Measurements from ENCODE around the gene SLC4A8. TPM values are rescaled to one million over a fixed set of nuclear protein-coding genes. Genes with fewer than 3 reads are reported as not detected.
A peak's percentile ranks its signal among the peaks of the same experiment; 100 is the strongest.

The SLC4A8 gene
- total and polyA plus RNA-seq, 9 of the 15 experiments (the other 6 are each of a cell fraction or from before 2014, with no cell fraction given) = 0.04 to 1.5 (median 0.12) TPM; not detected in 2

DNA sequence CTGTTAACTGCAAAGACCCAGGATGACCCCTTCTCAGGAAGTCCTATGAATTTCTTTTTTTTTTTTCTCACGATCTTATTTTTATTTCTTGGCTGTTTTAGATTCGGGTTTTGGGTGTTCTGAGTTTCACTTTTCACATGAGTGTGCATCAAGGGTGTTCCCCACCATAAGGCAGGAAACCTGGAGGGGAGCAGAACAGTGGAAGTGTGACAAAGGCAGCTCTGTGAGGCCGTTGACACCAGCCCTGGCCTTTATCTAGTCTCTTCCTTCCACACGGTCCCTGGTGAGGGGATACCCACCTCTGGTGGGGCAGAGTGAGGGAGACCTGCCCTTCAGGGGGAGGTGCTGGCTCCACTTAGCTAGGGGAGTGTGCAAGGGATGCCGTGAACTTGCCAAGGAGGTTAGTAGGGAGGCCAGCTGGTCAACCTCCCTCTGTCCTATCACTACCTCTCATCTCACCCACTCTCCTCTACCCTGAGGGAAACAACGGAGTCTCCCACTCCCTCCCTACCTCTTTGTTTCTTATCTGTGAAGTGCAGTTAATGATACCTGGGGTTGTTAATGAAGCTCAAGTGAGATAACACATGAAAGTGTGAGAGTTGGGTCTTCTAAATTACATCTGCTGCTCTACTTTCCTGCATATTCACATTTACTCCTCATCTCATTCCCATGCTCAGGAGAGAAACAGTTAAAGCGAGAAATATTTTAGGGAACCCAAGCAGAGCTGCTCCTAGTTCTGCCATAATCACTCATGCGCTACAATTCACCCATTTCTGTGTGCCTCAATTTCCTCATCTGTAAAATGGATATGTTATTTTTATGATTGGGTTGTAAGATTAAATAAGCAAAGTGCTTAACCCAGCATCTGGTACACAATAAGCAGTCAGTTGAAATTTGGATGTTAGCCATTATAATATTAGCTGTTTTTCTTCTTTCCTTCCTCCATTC, 29.1 kb upstream of the SLC4A8 start (continued):
- TF ChIP-seq, protein P1, sequence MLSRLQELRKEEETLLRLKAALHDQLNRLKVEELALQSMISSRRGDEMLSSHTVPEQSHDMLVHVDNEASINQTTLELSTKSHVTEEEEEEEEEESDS (CRISPR knock-in tag; IDR thresholded peaks at IDR 0.05) = no peak
- TF ChIP-seq, protein P2, sequence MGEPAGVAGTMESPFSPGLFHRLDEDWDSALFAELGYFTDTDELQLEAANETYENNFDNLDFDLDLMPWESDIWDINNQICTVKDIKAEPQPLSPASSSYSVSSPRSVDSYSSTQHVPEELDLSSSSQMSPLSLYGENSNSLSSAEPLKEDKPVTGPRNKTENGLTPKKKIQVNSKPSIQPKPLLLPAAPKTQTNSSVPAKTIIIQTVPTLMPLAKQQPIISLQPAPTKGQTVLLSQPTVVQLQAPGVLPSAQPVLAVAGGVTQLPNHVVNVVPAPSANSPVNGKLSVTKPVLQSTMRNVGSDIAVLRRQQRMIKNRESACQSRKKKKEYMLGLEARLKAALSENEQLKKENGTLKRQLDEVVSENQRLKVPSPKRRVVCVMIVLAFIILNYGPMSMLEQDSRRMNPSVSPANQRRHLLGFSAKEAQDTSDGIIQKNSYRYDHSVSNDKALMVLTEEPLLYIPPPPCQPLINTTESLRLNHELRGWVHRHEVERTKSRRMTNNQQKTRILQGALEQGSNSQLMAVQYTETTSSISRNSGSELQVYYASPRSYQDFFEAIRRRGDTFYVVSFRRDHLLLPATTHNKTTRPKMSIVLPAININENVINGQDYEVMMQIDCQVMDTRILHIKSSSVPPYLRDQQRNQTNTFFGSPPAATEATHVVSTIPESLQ (CRISPR knock-in tag; IDR thresholded peaks at IDR 0.05) = no peak
- TF ChIP-seq SMARCE1 (IDR thresholded peaks at IDR 0.05) (peak; percentile 96), MYNN (IDR thresholded peaks at IDR 0.05) (peak; percentile 84; the same call in 1 of the 2 replicates), MYNN (CRISPR knock-in tag; IDR thresholded peaks at IDR 0.05) (no peak), NFIC (IDR thresholded peaks at IDR 0.05) (peak; percentile 69), MED1 (CRISPR knock-in tag; IDR thresholded peaks at IDR 0.05; ENCODE audit: borderline replicate concordance) (no peak), ZSCAN29 (IDR thresholded peaks at IDR 0.05) (no peak), KDM5B (IDR thresholded peaks at IDR 0.05; ENCODE audit: insufficient replicate concordance, low read depth, low read length) (no peak), SNRNP70 (optimal IDR thresholded peaks at IDR 0.05; ENCODE audit: low read depth, low read length) (no peak), ZNF644 (tag; IDR thresholded peaks at IDR 0.05; ENCODE audit: low read depth) (0 out of 2 replicates have a peak, but pooled peaks have one; percentile 79), ZNF175 (CRISPR knock-in tag; IDR thresholded peaks at IDR 0.05; ENCODE audit: low read depth) (0 out of 2 replicates have a peak, but pooled peaks have one; percentile 52), ZNF561 (CRISPR knock-in tag; conservative IDR thresholded peaks at IDR 0.05) (no peak), FOXM1 (IDR thresholded peaks at IDR 0.05; ENCODE audit: low read depth) (peak; percentile 79), FOXM1 (CRISPR knock-in tag; IDR thresholded peaks at IDR 0.05; ENCODE audit: low read depth) (no peak), SREBF1 (IDR thresholded peaks at IDR 0.05; ENCODE audit: borderline replicate concordance, low read depth, low read length) (no peak), SIX5 (IDR thresholded peaks at IDR 0.05; ENCODE audit: borderline replicate concordance in 1 of 2, insufficient read depth in 1 of 2, low read depth in 1 of 2, low read length in 2 of 2) (no peak), SAFB2 (IDR thresholded peaks at IDR 0.05; ENCODE audit: borderline replicate concordance, low read depth, low read length, severe bottlenecking) (no peak), JUN (IDR thresholded peaks at IDR 0.05; ENCODE audit: borderline replicate concordance, low read depth, low read length) (no peak), JUN (CRISPR knock-in tag; IDR thresholded peaks at IDR 0.05; ENCODE audit: borderline replicate concordance) (no peak), MTA1 (IDR thresholded peaks at IDR 0.05; ENCODE audit: borderline replicate concordance) (peak; percentile 86)
- TF ChIP-seq, protein P3, sequence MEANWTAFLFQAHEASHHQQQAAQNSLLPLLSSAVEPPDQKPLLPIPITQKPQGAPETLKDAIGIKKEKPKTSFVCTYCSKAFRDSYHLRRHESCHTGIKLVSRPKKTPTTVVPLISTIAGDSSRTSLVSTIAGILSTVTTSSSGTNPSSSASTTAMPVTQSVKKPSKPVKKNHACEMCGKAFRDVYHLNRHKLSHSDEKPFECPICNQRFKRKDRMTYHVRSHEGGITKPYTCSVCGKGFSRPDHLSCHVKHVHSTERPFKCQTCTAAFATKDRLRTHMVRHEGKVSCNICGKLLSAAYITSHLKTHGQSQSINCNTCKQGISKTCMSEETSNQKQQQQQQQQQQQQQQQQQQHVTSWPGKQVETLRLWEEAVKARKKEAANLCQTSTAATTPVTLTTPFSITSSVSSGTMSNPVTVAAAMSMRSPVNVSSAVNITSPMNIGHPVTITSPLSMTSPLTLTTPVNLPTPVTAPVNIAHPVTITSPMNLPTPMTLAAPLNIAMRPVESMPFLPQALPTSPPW (CRISPR knock-in tag; IDR thresholded peaks at IDR 0.05) = peak; percentile 70; the same call in 1 of the 2 replicates
- TF ChIP-seq, protein P4, sequence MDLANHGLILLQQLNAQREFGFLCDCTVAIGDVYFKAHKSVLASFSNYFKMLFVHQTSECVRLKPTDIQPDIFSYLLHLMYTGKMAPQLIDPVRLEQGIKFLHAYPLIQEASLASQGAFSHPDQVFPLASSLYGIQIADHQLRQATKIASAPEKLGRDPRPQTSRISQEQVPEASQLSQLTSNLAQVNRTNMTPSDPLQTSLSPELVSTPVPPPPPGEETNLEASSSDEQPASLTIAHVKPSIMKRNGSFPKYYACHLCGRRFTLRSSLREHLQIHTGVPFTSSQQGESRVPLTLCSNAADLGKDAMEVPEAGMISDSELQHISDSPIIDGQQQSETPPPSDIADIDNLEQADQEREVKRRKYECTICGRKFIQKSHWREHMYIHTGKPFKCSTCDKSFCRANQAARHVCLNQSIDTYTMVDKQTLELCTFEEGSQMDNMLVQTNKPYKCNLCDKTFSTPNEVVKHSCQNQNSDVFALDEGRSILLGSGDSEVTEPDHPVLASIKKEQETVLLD (IDR thresholded peaks at IDR 0.05) = no peak; the same call in 1 of the 2 replicates

Data from K562 (cell line).